Measurements from ENCODE around the gene SERPINB1.

SERPINB1 gene

DNA sequence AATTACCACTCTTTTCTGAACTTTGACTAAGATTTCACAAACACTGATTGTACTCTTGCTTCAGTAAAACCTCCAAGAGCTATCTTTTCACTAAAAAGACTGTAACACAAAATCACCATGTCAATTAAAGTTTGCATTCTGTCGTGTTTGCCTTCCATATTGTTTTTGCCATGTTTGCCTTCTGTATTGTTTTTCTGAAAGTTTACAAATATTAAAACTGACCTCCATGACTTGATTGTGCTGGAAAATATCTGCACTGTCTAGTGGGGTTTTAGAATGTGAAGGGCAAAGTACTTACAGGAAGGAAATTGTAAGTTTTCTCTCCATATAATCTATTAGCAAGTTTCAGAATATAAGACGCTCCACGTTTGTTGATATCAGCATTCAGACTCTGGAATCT, 3.4 kb downstream of the SERPINB1 start:
- TF ChIP-seq, protein P1, sequence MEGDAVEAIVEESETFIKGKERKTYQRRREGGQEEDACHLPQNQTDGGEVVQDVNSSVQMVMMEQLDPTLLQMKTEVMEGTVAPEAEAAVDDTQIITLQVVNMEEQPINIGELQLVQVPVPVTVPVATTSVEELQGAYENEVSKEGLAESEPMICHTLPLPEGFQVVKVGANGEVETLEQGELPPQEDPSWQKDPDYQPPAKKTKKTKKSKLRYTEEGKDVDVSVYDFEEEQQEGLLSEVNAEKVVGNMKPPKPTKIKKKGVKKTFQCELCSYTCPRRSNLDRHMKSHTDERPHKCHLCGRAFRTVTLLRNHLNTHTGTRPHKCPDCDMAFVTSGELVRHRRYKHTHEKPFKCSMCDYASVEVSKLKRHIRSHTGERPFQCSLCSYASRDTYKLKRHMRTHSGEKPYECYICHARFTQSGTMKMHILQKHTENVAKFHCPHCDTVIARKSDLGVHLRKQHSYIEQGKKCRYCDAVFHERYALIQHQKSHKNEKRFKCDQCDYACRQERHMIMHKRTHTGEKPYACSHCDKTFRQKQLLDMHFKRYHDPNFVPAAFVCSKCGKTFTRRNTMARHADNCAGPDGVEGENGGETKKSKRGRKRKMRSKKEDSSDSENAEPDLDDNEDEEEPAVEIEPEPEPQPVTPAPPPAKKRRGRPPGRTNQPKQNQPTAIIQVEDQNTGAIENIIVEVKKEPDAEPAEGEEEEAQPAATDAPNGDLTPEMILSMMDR (conservative IDR thresholded peaks at IDR 0.05; ENCODE audit: control insufficient read depth, insufficient read depth, low read depth, low read length): no peak
- no peak overlapping the region for H3K4me3 ChIP-seq (ENCODE audit: control insufficient read depth, low read depth, low read length)
- no peak for DNase-seq (ENCODE audit: low read depth)

DNA sequence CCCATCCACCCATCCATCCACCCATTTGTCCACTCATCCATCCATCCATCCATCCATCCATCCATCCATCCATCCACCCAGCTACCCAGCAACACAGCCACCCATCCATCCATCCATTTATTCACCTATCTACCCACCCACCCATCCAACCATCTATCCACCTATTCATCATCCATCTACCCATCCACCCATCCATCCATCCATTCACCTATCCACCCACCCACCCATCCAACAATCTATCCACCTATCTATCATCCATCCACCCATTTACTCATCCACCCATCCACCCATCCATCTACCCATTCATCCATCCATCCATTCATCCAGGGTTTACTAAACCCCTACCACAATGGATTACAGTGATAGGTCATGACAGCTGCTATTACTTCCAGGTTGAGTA, 7.4 kb downstream of the SERPINB1 start:
- TF ChIP-seq, protein P1 (conservative IDR thresholded peaks at IDR 0.05; ENCODE audit: control insufficient read depth, insufficient read depth, low read depth, low read length): no peak
- no peak for DNase-seq (ENCODE audit: low read depth)
- H3K4me3 ChIP-seq (ENCODE audit: control insufficient read depth, low read depth, low read length): no peak overlapping the region

DNA sequence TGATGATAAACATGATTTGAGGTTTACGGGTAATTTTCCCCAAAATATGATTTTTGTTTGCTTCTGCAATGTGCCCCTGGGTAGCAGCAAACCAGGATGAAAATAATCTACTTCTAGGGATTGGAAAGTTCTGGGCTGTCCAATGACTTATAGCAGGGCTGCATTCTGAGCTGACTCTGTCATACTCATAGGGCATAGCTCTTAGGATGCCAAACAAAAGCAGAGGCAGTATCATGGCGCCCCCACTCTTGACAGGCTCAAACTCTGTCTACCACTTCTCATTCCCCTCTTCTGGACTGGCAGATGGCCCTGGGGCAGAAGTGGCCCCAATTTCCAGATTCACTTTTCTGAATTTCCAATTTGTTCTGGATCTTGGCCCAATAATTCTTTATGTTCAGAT, 10.3 kb downstream of the SERPINB1 start:
- no peak overlapping the region for H3K4me3 ChIP-seq (ENCODE audit: control insufficient read depth, low read depth, low read length)
- TF ChIP-seq, protein P1 (conservative IDR thresholded peaks at IDR 0.05; ENCODE audit: control insufficient read depth, insufficient read depth, low read depth, low read length): no peak
- DNase-seq (ENCODE audit: low read depth): no peak

DNA sequence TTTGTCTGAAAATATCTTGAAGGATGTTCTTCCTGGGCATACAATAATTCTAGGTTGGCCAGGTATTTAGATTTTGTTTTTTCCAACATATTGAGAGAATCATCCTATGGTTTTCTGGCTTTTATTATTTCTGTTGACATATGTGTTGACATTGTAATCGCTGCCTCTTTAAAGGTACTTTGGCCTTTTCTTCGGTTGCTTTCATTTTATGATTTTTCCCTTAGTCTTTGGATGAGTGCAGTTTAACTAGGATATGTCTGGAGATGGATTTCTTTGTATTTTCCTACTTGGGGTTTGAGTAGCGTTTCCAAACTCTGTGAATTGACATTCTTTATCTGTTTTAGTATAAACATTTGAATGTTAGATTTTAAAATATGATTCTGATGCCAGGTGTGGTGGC, 11.5 kb downstream of the SERPINB1 start:
- H3K4me3 ChIP-seq (ENCODE audit: control insufficient read depth, low read depth, low read length): no peak overlapping the region
- TF ChIP-seq, protein P1 (conservative IDR thresholded peaks at IDR 0.05; ENCODE audit: control insufficient read depth, insufficient read depth, low read depth, low read length): no peak
- DNase-seq (ENCODE audit: low read depth): no peak

DNA sequence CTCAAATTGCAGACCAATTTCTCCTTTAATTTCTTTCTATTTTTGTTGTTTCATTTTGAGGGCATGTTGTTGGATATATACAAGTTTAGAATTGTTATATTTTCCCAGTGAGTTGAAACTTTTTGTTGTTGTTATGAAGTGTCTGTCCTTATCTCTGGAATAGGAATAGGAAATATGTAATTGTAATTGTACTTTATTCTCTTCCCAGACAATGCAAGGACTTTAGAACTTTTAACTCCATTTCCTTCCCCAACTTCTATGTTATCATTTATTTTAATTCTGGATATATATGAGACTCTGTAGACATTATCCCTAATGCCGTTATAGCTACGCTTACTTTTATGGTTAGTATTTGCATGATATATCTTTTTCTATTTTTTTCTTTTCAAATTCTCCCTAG, 12.4 kb downstream of the SERPINB1 start:
- DNase-seq (ENCODE audit: low read depth): no peak
- TF ChIP-seq, protein P1 (conservative IDR thresholded peaks at IDR 0.05; ENCODE audit: control insufficient read depth, insufficient read depth, low read depth, low read length): no peak
- no peak overlapping the region for H3K4me3 ChIP-seq (ENCODE audit: control insufficient read depth, low read depth, low read length)

DNA sequence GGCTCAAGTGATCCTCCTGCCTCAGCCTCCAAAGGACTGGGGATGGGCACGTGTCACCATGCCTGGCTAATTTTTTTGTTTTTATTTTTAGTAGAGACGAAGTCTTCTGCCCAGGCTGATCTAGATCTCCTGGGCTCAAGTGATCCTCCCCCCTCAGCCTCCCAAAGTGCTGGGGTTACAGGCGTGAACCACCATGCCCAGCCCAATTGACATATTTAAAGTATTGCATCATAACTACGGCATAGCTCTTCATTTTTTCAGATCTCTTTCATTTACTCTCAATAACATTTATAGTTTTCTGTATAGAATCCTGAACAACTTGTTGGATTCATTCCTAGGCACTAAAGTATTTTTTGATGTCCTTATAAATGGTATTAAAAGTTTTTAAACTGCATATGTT, 13.0 kb downstream of the SERPINB1 start:
- DNase-seq (ENCODE audit: low read depth): no peak
- TF ChIP-seq, protein P1 (conservative IDR thresholded peaks at IDR 0.05; ENCODE audit: control insufficient read depth, insufficient read depth, low read depth, low read length): no peak
- no peak overlapping the region for H3K4me3 ChIP-seq (ENCODE audit: control insufficient read depth, low read depth, low read length)

DNA sequence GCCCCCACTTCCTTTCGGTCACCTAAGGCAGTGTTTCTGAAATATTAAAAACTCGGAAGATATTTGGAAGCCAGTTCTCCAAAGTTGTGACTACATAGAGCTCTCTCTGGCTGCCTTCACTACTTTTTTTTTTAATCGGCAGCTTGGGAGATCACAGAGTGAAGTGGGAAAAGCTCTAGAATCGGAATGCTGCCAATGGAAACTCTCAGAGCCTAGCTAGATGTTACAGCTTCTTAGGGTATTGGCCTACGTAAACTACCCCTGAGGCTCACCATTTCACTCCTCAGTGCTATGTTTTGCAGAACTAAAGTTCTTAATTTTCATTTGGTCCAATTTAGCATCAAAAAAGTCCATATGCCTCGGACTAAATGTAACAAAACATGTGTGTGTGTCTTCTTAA, 14.5 kb downstream of the SERPINB1 start:
- no peak overlapping the region for H3K4me3 ChIP-seq (ENCODE audit: control insufficient read depth, low read depth, low read length)
- DNase-seq (ENCODE audit: low read depth): no peak
- TF ChIP-seq, protein P1 (conservative IDR thresholded peaks at IDR 0.05; ENCODE audit: control insufficient read depth, insufficient read depth, low read depth, low read length): no peak
